HepG2 (cell line): ENCODE measurements around the gene SYTL1. TPM values are rescaled to one million over a fixed set of nuclear protein-coding genes. Genes with fewer than 3 reads are reported as not detected.

ENCODE experiments used
- CCDC6 ChIP-seq: sonication (generic); formaldehyde crosslinking; IDR thresholded peaks from 2 replicates; pipeline ENCODE4 v1.8.1; 2022; ENCODE audit warnings: mild to moderate bottlenecking, missing genetic modification reagents, moderate library complexity
- HNRNPL ChIP-seq: fragments of 200-400 bp; formaldehyde crosslinking; IDR thresholded peaks from 2 replicates; pipeline ENCODE4 v1.6.1; 2017; ENCODE audit warnings: mild to moderate bottlenecking, low read depth, low read length
- KDM2A ChIP-seq: sonication (generic); formaldehyde crosslinking; IDR thresholded peaks from 2 replicates; pipeline ENCODE4 v1.4.0; 2020; ENCODE audit warnings: low read depth, missing genetic modification reagents, borderline replicate concordance
- MXI1 ChIP-seq: IDR thresholded peaks from 3 replicates; pipeline ENCODE4 v1.6.1; 2012; ENCODE audit warnings: low read depth, low read length, inconsistent platforms, borderline replicate concordance
- RAD21 ChIP-seq: fragments of 450-650 bp; formaldehyde crosslinking; IDR thresholded peaks from 2 replicates; pipeline ENCODE4 v1.5.0; 2020; ENCODE audit warnings: mild to moderate bottlenecking
- RXRA ChIP-seq: sonication (generic); formaldehyde crosslinking; IDR thresholded peaks from 2 replicates; pipeline ENCODE4 v1.5.1; 2020; ENCODE audit warnings: missing genetic modification reagents
- SALL1 ChIP-seq: sonication (generic); formaldehyde crosslinking; IDR thresholded peaks from 2 replicates; pipeline ENCODE4 v1.8.0; 2022; ENCODE audit warnings: mild to moderate bottlenecking, missing genetic modification reagents
- SMC3 ChIP-seq: IDR thresholded peaks from 2 replicates; pipeline ENCODE4 v1.6.1; 2011; ENCODE audit warnings: low read length, improper control_type of control experiment
- TFAP4 ChIP-seq: sonication (generic); IDR thresholded peaks from 2 replicates; pipeline ENCODE4 v1.6.1; 2016; ENCODE audit warnings: low read depth, borderline replicate concordance
- ZBTB7B ChIP-seq: sonication (generic); formaldehyde crosslinking; IDR thresholded peaks from 2 replicates; pipeline ENCODE4 v1.4.0; 2020; ENCODE audit warnings: missing genetic modification reagents
- ZFP36L2 ChIP-seq: sonication (generic); formaldehyde crosslinking; IDR thresholded peaks from 2 replicates; pipeline ENCODE4 v1.4.0; 2020; ENCODE audit warnings: missing genetic modification reagents
- ZNF564 ChIP-seq: sonication (generic); formaldehyde crosslinking; IDR thresholded peaks from 2 replicates; pipeline ENCODE4 v1.8.1; 2023; ENCODE audit warnings: mild to moderate bottlenecking, missing genetic modification reagents
- ZNF75D ChIP-seq: sonication (generic); formaldehyde crosslinking; IDR thresholded peaks from 2 replicates; pipeline ENCODE4 v1.8.1; 2023; ENCODE audit warnings: missing genetic modification reagents, mild to moderate bottlenecking, borderline replicate concordance
- polyA plus RNA-seq, 8 experiments: library from polyadenylated mRNA; depleted of rRNA in 3 of 8; stranded (reverse) in 7 of 8; unstranded in 1 of 8; fragments of >200 nt; fragmentation: Illumina TruSeq in 4 of 8; extraction: Trizol in 4 of 8; gene quantifications; 2 replicates each; pipeline versions ENCODE4 v1.2.1 to v1.2.3, GENCODE V29; 2011 to 2016; ENCODE audit warnings: low read depth in 4 of 8, missing spikeins in 1 of 8, mixed read lengths in 1 of 8; ENCODE audit not compliant: insufficient read depth in 1 of 8
- total RNA-seq, 5 experiments: library from RNA; depleted of rRNA; stranded (reverse); fragments of >200 nt; fragmentation: Illumina TruSeq; extraction: Trizol; gene quantifications; 2 replicates each; pipeline ENCODE4 v1.2.3, GENCODE V29; 2016; ENCODE audit warnings: low read depth in 1 of 5
- TF ChIP-seq, protein P1 (sequence below): sonication (generic); formaldehyde crosslinking; IDR thresholded peaks from 2 replicates; pipeline ENCODE4 v1.5.1; 2020; ENCODE audit warnings: mild to moderate bottlenecking, missing genetic modification reagents, moderate library complexity
- TF ChIP-seq, protein P2 (sequence below): sonication (generic); formaldehyde crosslinking; IDR thresholded peaks from 2 replicates; pipeline ENCODE4 v1.5.0; 2020; ENCODE audit warnings: mild to moderate bottlenecking, missing genetic modification reagents, moderate library complexity
- TF ChIP-seq, protein P3 (sequence below): IDR thresholded peaks from 2 replicates; pipeline ENCODE4 v1.6.1; 2016; ENCODE audit warnings: mild to moderate bottlenecking, missing biosample characterization, missing genetic modification reagents
- TF ChIP-seq, protein P4 (sequence below): sonication (generic); formaldehyde crosslinking; IDR thresholded peaks from 2 replicates; pipeline ENCODE4 v1.4.0; 2020; ENCODE audit warnings: missing genetic modification reagents

SYTL1 gene
- total and polyA plus RNA-seq, 2 of the 13 experiments (the other 11 are each of a cell fraction or from before 2014, with no cell fraction given), result 11.1 to 17.8 TPM

DNA sequence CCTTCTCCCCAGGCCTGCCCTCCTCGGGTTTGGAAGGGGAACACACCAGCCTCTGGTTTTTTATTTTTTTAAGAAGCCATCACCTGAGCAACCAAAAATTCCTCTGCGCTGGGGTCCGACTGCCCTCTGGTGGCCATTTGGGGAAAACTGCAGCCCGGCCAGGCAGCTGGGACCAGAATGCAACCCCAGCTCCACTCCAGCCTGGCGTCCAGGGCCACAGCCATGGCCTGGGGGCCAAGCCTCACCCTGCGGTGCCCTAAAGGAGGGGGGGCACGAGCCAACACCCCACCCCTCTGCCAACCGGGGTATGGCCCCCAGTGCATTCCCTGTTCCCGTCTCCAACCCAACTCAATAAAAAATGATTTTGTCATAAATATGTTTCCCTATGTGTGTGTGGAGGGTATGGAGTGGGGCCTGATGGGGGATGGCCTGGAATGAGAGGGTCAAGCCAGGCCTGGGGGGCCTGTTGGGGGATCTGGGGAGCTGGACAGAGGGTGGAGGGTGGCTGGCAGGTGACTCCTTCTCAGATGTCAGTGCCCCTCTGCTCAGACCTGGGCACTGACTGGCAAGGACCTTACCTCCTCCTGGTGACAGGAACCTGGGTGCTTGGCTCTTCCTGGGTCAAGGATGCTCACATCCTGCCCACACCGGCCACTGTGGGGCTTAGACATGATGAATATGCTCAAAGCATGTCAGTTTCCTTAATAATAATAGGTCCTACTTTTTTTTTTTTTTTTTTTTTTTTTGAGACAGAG, 53.8 kb downstream of the SYTL1 start (continued):
- TF ChIP-seq, protein P1, sequence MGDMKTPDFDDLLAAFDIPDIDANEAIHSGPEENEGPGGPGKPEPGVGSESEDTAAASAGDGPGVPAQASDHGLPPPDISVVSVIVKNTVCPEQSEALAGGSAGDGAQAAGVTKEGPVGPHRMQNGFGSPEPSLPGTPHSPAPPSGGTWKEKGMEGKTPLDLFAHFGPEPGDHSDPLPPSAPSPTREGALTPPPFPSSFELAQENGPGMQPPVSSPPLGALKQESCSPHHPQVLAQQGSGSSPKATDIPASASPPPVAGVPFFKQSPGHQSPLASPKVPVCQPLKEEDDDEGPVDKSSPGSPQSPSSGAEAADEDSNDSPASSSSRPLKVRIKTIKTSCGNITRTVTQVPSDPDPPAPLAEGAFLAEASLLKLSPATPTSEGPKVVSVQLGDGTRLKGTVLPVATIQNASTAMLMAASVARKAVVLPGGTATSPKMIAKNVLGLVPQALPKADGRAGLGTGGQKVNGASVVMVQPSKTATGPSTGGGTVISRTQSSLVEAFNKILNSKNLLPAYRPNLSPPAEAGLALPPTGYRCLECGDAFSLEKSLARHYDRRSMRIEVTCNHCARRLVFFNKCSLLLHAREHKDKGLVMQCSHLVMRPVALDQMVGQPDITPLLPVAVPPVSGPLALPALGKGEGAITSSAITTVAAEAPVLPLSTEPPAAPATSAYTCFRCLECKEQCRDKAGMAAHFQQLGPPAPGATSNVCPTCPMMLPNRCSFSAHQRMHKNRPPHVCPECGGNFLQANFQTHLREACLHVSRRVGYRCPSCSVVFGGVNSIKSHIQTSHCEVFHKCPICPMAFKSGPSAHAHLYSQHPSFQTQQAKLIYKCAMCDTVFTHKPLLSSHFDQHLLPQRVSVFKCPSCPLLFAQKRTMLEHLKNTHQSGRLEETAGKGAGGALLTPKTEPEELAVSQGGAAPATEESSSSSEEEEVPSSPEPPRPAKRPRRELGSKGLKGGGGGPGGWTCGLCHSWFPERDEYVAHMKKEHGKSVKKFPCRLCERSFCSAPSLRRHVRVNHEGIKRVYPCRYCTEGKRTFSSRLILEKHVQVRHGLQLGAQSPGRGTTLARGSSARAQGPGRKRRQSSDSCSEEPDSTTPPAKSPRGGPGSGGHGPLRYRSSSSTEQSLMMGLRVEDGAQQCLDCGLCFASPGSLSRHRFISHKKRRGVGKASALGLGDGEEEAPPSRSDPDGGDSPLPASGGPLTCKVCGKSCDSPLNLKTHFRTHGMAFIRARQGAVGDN, result peak; percentile 44; the same call in 1 of the 2 replicates
- TF ChIP-seq TFAP4 (peak; percentile 41; the same call in 1 of the 2 replicates), RXRA (CRISPR knock-in tag) (0 out of 2 replicates have a peak, but pooled peaks have one; percentile 30), ZFP36L2 (CRISPR knock-in tag) (no peak), HNRNPL (no peak), RAD21 (CRISPR knock-in tag) (peak; percentile 86), MXI1 (0 out of 3 replicates have a peak, but pooled peaks have one; percentile 9), ZNF564 (no peak), KDM2A (CRISPR knock-in tag) (peak; percentile 29; the same call in 1 of the 2 replicates), ZNF75D (CRISPR knock-in tag) (no peak), SMC3 (peak; percentile 58), SALL1 (CRISPR knock-in tag) (peak; percentile 36; the same call in 1 of the 2 replicates), CCDC6 (CRISPR knock-in tag) (no peak), ZBTB7B (CRISPR knock-in tag) (0 out of 2 replicates have a peak, but pooled peaks have one; percentile 30)
- TF ChIP-seq, protein P2, sequence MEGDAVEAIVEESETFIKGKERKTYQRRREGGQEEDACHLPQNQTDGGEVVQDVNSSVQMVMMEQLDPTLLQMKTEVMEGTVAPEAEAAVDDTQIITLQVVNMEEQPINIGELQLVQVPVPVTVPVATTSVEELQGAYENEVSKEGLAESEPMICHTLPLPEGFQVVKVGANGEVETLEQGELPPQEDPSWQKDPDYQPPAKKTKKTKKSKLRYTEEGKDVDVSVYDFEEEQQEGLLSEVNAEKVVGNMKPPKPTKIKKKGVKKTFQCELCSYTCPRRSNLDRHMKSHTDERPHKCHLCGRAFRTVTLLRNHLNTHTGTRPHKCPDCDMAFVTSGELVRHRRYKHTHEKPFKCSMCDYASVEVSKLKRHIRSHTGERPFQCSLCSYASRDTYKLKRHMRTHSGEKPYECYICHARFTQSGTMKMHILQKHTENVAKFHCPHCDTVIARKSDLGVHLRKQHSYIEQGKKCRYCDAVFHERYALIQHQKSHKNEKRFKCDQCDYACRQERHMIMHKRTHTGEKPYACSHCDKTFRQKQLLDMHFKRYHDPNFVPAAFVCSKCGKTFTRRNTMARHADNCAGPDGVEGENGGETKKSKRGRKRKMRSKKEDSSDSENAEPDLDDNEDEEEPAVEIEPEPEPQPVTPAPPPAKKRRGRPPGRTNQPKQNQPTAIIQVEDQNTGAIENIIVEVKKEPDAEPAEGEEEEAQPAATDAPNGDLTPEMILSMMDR, result peak; percentile 85
- TF ChIP-seq, protein P3, sequence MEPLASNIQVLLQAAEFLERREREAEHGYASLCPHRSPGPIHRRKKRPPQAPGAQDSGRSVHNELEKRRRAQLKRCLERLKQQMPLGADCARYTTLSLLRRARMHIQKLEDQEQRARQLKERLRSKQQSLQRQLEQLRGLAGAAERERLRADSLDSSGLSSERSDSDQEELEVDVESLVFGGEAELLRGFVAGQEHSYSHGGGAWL (CRISPR knock-in tag), result 0 out of 2 replicates have a peak, but pooled peaks have one; percentile 44
- TF ChIP-seq, protein P4, sequence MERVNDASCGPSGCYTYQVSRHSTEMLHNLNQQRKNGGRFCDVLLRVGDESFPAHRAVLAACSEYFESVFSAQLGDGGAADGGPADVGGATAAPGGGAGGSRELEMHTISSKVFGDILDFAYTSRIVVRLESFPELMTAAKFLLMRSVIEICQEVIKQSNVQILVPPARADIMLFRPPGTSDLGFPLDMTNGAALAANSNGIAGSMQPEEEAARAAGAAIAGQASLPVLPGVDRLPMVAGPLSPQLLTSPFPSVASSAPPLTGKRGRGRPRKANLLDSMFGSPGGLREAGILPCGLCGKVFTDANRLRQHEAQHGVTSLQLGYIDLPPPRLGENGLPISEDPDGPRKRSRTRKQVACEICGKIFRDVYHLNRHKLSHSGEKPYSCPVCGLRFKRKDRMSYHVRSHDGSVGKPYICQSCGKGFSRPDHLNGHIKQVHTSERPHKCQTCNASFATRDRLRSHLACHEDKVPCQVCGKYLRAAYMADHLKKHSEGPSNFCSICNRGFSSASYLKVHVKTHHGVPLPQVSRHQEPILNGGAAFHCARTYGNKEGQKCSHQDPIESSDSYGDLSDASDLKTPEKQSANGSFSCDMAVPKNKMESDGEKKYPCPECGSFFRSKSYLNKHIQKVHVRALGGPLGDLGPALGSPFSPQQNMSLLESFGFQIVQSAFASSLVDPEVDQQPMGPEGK (CRISPR knock-in tag), result 0 out of 2 replicates have a peak, but pooled peaks have one; percentile 25
